Pons (tissue), 1 donor: ENCODE measurements around the gene SPAG6.
A peak's percentile ranks its signal among the peaks of the same experiment; 100 is the strongest.
"Not testable (repeated sequence)": the region's sequence is repeated elsewhere in the genome, so short reads cannot be mapped to it uniquely, and the experiment has no call there.

ENCODE experiments used
- DNase-seq: peaks from one replicate; pipeline ENCODE4 v3.0.0-alpha.2; 2016; ENCODE audit warnings: low spot score

SPAG6 gene

GRCh38 chr10:22372298-22372697 is 27.0 kb downstream of the SPAG6 start:
- DNase-seq = no peak

DNA sequence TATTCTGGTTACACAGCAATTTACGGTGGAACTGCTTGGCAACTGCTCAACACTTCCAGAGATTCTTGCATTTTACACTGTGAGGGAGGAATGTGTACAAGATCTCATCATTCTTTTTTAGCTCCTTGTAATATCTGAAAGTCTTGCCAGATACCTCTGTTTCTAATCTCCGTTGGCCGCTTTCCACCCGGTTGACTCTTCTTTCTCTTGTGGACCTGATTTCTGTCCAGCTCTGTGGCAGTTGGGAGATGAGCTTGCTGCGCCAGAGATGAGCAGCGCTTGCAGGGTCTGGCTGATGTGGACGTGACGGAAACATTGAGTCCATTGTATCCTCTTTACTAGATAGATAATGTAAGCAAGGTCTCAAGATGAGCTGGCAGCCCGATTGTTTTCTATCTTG is 27.6 kb downstream of the SPAG6 start:
- no peak for DNase-seq

DNA sequence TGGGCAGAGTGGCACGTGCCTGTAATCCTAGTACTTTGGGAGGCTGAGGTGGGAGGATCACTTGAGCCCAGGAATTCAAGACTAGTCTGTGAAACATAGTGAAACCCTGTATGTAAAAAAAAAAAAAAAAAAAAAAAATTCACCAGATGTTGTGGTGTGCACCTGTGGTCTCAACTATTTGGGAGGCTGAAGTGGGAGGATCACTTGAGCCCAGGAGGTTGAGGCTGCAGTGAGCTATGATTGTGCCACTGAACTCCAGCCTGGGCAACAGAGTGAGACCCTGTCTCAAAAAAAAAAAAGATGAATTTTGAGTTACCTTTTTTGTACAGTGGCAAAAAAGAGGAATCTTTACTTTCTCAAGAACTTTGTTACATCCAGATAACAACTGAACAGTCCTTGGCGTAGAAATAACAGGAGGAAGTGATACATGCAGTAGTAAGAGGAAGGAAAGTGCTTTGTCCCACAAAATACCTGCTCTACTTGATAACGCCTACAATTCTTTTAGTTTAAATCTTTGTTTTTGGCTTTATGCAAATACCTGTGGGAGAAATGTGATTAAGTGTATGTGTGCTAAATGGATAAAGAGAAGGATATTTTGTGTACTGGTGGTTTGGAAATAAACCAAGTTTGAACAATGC is 29.3 kb downstream of the SPAG6 start:
- DNase-seq = peak; percentile 17

DNA sequence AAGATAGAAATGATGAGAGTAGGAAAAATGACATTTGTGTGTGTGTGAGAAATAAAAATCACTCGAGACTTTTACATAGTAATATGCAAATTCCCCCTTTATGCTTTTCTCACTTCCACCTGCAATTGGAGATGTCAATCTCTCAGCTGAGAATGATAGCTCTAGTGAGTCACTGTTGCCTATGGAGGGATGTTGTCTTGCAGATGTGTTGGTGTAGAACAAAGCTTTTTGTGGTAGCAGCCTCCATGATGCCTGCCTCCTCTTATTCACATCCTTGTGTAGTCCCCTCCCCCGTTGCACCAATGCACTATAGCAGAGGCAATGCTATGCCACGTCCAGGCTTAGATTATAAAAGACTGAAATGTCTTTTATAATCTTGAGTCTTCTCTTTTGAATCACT is 33.8 kb downstream of the SPAG6 start:
- DNase-seq = no peak

DNA sequence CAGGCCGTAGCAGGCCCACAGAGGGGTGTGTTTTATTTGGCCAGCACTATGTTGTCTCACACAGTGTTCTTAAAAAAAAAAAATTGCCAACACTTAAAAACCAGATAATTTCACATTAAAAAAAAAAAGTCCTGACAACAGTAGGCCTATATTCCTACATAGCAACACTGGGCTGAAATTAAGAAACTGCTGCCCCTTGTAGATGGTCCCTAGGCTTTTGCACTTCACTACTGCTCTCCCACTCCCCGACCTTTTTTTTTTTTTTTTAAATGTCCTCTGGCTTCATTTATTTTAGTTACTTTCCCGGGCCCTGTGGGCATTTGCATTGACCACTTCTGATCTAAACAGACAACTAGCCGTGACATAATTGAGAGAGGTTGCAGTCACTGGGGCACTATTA is 36.0 kb downstream of the SPAG6 start:
- no peak for DNase-seq

DNA sequence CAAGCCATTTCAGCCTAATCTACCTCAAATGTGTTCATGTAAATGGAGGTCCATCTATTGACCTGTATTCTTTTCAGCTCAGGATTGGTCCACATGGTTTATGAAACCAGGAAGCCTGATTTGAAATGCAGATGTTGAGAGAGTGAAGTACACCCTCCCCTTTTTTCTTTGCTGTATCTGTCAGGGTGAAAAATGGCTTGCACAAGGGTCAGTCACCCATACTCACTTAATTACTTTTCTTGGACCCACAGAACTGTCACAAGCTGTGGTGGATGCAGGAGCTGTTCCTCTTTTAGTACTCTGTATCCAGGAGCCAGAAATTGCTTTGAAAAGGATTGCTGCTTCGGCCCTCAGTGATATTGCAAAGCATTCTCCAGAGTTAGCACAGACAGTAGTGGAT is 41.2 kb downstream of the SPAG6 start:
- no peak for DNase-seq

DNA sequence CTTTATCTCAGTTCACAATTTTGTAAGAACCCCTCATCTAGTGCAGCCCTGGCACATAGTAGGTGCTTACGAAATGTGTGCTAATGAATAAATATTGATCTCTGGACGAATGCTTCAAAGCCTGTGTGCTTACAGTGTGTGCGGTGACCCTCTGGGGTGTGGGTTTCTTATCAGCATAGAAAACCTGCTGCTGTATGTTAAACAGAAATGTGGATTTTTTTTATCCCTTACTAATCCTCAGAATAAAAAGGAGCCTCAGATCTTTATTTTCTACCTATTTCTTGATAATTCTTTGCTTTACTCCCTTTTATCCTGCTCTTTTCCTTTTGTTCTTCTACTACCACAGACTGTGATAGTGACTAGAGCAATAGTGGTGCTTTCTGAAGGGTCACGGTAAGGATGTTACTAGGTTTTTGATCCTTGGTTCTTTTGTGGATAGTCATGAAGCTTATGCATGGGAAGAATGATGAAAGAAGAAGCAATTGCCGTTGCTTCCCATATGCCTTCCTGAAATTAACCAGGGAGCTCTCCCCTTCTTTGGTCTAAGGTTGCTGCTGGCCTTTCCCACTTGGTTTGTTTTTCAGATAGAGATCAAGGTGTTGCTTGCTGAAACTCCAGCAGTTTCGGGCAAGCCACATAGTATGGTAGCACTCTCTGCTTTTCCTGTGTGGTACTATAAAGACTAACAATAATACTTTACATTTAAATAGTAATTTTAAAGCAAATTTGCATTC is 44.7 kb downstream of the SPAG6 start:
- DNase-seq = no peak

GRCh38 chr10:22391600-22391999 is 46.3 kb downstream of the SPAG6 start:
- no peak for DNase-seq

GRCh38 chr10:22396195-22396594 is 50.9 kb downstream of the SPAG6 start:
- DNase-seq = not testable (repeated sequence)

GRCh38 chr10:22406916-22407315 is 61.6 kb downstream of the SPAG6 start:
- DNase-seq = not testable (repeated sequence)

- DNase-seq = no peak
Measured at GRCh38 chr10:22410394-22410793, 65.1 kb downstream of the SPAG6 start.

DNA sequence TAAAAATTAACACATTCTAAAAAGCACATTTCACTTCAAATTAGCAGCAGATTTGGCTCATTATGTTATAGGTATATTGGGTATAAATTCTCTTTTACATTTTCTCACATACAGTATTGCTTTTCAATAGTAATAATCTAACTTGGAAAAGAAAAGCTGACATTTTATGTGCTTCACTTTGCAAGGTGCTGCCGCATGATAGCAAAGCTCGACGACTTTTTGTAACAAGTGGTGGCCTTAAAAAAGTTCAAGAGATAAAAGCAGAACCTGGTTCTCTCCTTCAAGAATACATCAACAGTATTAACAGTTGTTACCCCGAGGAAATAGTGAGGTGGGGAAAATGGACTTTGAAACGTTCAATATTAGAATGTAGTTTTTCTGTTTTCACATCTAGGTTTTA is 65.5 kb downstream of the SPAG6 start:
- DNase-seq = no peak

GRCh38 chr10:22414146-22414545 is 68.8 kb downstream of the SPAG6 start:
- DNase-seq = no peak

- DNase-seq = no peak
Measured at GRCh38 chr10:22415072-22415471, 69.8 kb downstream of the SPAG6 start.

- DNase-seq = no peak
Measured at GRCh38 chr10:22417736-22418268, 72.5 kb downstream of the SPAG6 start.

DNA sequence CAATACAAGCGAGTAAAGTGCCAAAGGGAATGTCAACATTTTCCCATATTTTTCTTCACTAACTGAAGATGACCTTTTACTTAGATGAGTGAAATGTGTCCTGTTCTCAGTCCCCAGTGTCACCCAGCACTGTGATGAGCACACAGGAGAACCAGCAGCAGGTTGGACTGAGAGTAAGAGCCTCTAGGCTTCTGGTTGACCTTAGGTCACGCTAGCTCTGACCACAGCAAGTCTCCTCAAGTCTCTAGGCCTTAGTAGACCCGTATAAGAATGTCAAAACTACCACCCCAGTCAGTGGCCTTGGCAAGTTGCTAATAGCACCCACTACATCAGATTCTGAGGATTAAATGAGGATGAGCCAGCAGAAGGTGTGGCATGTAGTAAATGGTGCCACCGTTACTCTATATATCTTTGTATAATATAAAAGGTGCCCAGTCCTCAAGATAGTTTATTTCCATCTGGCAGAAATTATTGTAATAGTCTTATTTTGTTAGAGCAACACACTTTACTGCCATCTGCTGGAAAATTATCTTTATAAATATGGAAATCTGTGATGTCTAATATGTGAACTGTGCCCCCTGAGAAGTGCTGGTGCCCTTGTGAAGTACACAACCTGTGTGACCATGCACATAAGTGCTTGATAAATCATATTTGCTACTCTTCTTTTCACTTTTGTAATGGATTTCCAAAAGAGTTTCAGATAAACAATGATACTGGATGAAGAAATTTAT is 75.7 kb downstream of the SPAG6 start:
- DNase-seq = no peak

DNA sequence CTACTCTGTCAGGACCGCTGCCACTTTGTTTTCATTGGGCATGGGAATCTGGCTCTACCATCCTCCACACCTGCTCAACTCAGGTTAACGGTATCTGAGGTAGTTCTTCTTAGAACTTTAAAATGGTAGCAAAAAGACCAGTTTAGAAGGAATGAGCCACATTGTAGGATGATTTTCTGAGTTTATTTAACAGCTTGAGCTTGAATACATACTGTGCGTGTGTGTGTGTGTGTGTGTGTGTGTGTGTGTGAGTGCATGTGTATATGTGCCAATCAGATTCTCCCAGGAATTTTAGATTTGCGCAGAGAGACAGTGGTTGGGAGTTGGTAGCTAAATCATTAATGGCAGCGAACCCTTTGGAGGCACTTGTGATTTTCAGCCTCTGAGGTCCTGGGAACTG is 81.4 kb downstream of the SPAG6 start:
- DNase-seq = no peak

DNA sequence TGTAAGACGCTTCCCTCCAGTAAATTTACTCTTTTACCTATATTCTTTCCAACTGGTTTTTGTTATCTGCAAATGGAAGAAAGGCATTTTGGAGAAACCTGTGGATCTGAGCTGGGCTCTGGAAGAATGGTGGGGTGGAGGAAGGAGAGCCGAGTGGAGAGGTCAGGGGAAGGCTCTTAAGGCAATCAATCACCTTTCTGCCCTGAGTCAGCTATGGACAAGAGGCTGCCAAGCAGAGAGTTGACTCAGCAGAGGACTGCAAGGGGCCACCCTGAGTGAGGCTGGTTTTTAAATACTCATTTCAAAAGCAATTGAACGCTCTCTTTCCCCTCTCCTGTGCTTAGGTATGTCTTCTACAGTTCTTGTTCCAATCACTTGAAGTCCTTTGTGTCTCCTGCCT is 81.8 kb downstream of the SPAG6 start:
- DNase-seq = no peak

DNA sequence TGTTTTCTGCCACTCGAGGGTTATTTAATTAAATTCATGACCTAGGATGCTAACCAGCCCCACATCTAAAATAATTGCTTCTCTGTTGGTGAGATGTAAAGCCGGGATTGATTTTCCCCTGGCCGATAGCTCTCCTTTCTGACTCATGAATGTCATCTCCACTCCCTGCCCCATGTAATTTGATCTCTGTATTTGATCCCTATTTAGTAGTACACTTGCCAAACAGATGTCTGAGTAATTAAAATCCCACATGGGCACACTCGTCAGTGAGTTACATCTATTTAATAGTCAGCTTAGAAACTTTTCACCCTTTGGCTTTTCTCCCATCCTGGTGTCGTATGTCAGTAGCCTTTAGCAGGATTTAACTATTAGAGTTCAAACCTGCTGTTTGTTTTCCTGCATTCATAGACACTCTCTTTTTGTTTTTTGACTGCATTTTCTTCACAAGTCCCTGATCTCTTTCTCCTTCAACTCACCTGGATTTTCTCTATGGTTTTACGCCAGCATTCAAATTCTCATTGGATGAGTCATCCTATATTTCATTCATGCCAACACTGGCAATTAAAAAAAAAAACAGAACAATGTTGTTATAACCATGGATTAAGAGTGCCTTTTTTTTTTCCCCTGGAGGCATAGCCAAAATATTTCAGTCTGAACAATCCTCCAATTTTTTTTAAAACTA is 82.7 kb downstream of the SPAG6 start:
- DNase-seq = peak; percentile 11

DNA sequence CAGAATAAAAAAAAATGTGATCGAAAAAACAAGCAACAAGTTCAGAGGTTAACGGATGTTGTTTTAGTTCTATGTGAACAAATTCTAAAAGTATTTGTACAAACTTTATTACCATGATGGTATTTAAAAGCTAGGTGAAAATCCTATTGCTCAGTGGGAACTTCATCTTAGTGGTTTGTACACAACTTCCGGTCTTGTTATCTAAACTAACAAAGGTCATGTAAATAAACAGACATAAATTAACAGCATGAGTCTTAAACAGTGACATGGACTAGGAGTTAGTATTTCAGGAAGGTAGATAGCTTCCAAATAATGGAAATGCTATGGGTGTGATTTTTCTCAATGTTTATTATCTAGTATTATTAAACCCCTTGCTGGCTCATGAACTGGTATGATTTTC is 83.8 kb downstream of the SPAG6 start:
- DNase-seq = no peak

- no peak for DNase-seq
Measured at GRCh38 chr10:22429981-22430421, 84.7 kb downstream of the SPAG6 start.

DNA sequence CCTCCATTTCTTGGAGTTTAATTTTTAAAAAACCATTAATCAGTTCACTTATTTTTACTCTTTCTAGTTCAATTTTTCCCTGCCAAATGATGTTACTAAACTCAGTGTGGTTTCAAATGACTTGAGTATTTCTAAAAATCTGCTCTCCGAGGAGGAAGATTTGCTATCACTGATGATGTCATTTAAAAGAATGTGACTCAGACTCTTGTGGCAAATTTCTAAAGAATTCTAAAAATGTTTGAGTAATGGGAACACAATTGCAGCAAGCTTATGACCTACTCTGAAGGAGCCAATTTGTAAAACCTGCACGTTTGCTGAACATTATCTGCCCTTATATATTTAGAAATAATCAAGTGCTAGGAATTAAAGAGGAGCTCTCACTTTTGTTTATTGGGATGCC is 88.6 kb downstream of the SPAG6 start:
- no peak for DNase-seq
